SK-N-SH treated with all-trans-retinoic acid at 6 μM for 48 hours (cell line): ENCODE measurements around the gene C2CD5.

Experiments
- CSDC2 ChIP-seq: fragments of 250-450 bp; sonication (Bioruptor Pico); IDR thresholded peaks from 2 replicates; pipeline ENCODE4 v1.5.0; 2020; ENCODE audit warnings: mild to moderate bottlenecking, moderate library complexity
- TF ChIP-seq, protein P1 (sequence below): fragments of 250-450 bp; sonication (Bioruptor Pico); IDR thresholded peaks from 2 replicates; pipeline ENCODE4 v1.8.0; 2020; ENCODE audit warnings: mild to moderate bottlenecking, moderate library complexity, borderline replicate concordance
- TF ChIP-seq, protein P2 (sequence below): fragments of 250-450 bp; sonication (Bioruptor Pico); IDR thresholded peaks from 2 replicates; pipeline ENCODE4 v1.5.1; 2021; ENCODE audit warnings: mild to moderate bottlenecking, moderate library complexity

DNA sequence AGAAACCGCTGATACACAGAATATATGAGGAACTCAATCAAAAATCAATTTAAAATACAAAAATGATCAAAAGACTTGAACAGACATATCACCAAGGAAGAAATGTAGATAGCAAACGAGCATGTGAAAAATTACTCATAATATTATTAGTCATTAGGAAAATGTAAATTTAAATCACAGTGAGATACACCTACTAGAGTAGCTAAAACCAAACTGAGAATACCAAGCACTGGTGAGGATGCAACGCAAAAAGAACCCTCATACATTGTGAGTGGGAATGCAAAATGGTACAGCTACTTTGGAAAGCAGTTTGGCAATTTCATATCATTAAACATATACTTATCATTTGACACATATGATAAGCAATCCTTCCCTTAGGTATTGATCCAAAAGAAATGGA lies 108.8 kb downstream of the C2CD5 start:
- TF ChIP-seq CSDC2 (CRISPR knock-in tag), result no peak
- TF ChIP-seq, protein P1, sequence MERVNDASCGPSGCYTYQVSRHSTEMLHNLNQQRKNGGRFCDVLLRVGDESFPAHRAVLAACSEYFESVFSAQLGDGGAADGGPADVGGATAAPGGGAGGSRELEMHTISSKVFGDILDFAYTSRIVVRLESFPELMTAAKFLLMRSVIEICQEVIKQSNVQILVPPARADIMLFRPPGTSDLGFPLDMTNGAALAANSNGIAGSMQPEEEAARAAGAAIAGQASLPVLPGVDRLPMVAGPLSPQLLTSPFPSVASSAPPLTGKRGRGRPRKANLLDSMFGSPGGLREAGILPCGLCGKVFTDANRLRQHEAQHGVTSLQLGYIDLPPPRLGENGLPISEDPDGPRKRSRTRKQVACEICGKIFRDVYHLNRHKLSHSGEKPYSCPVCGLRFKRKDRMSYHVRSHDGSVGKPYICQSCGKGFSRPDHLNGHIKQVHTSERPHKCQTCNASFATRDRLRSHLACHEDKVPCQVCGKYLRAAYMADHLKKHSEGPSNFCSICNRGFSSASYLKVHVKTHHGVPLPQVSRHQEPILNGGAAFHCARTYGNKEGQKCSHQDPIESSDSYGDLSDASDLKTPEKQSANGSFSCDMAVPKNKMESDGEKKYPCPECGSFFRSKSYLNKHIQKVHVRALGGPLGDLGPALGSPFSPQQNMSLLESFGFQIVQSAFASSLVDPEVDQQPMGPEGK, result no peak
- TF ChIP-seq, protein P2, sequence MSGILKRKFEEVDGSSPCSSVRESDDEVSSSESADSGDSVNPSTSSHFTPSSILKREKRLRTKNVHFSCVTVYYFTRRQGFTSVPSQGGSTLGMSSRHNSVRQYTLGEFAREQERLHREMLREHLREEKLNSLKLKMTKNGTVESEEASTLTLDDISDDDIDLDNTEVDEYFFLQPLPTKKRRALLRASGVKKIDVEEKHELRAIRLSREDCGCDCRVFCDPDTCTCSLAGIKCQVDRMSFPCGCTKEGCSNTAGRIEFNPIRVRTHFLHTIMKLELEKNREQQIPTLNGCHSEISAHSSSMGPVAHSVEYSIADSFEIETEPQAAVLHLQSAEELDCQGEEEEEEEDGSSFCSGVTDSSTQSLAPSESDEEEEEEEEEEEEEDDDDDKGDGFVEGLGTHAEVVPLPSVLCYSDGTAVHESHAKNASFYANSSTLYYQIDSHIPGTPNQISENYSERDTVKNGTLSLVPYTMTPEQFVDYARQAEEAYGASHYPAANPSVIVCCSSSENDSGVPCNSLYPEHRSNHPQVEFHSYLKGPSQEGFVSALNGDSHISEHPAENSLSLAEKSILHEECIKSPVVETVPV (CRISPR knock-in tag), result no peak
